Neutrophil (primary cell): ENCODE measurements around the gene SLC12A2.

Experiments
- H3K27ac ChIP-seq: fragments of 200-600 bp; sonication (generic); 2 replicates; pipeline ENCODE4 v1.5.1; 2016; ENCODE audit warnings: mild to moderate bottlenecking, moderate library complexity
- H3K27me3 ChIP-seq: fragments of 200-600 bp; sonication (generic); 2 replicates; pipeline ENCODE4 v1.6.0; 2016; ENCODE audit warnings: mild to moderate bottlenecking
- H3K36me3 ChIP-seq: fragments of 200-600 bp; sonication (generic); 2 replicates; pipeline ENCODE4 v1.5.1; 2017
- H3K4me1 ChIP-seq, 2 experiments: fragments of 200-600 bp in 1 of 2; sonication (generic) in 1 of 2; 1 replicate in 1 of 2; 2 replicates in 1 of 2; pipeline versions ENCODE4 v1.5.1 to v1.6.1; 2013 to 2016; ENCODE audit warnings: low read depth in 1 of 2, low read length in 1 of 2, mild to moderate bottlenecking in 1 of 2, moderate library complexity in 1 of 2; ENCODE audit not compliant: control insufficient read depth in 1 of 2, insufficient read depth in 1 of 2
- H3K4me3 ChIP-seq, 2 experiments: fragments of 200-600 bp in 1 of 2; sonication (generic) in 1 of 2; 1 replicate in 1 of 2; 2 replicates in 1 of 2; pipeline ENCODE4 v1.5.1; 2013 to 2016; ENCODE audit warnings: low read depth in 1 of 2, low read length in 1 of 2, mild to moderate bottlenecking in 1 of 2, moderate library complexity in 1 of 2
- H3K9me3 ChIP-seq: fragments of 200-600 bp; sonication (generic); 2 replicates; pipeline ENCODE4 v1.5.1; 2016
- TF ChIP-seq, protein P1 (sequence below): fragments of 200-600 bp; sonication (generic); IDR thresholded peaks from 2 replicates; pipeline ENCODE4 v1.5.1; 2016; ENCODE audit warnings: antibody characterized with exemption

Gene SLC12A2

DNA sequence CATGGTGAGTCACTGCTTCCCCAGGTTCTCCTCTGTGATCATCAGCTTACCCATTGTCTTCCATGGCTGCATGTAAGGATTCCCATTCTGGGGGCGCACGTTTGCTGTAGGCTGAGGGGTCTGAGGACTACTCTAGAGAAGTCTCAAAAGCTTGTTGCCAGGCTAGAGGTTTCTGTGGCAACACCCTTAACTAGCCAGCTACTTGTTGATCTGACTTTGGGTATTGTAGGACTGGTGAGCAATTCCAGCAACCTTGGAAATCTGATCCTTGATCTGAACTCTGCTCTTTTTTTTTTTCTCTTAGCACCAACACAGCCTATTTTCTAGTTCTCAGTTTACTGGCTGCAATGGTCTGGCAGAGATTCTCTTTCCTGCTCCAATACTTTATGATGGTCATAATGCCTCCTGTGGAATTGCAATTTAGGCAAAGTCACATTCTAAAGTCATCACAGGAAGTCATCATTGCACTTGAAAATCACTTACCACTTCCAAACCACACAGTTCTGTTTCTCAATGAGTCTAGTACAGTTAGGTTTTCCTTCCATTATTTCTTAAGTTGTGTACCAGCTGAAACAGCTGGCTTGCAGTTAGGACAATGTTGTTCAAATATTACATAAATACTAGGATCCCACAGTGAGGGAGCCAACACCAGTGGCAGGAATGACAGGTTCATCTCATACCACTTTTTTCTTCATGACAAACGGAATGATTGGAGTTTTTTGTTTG, 110.3 kb downstream of the SLC12A2 start:
- Histone ChIP-seq H3K36me3 (no peaks in the 10 kb centered on the region), H3K27me3 (no peaks in the 10 kb centered on the region), H3K9me3 (no peaks in the 10 kb centered on the region), H3K4me1 (peaks cover 4 to 10% of the 10 kb centered on the region in 2 experiments), H3K27ac (no peak overlapping the region), H3K4me3 (no peak overlapping the region)
- TF ChIP-seq, protein P1, sequence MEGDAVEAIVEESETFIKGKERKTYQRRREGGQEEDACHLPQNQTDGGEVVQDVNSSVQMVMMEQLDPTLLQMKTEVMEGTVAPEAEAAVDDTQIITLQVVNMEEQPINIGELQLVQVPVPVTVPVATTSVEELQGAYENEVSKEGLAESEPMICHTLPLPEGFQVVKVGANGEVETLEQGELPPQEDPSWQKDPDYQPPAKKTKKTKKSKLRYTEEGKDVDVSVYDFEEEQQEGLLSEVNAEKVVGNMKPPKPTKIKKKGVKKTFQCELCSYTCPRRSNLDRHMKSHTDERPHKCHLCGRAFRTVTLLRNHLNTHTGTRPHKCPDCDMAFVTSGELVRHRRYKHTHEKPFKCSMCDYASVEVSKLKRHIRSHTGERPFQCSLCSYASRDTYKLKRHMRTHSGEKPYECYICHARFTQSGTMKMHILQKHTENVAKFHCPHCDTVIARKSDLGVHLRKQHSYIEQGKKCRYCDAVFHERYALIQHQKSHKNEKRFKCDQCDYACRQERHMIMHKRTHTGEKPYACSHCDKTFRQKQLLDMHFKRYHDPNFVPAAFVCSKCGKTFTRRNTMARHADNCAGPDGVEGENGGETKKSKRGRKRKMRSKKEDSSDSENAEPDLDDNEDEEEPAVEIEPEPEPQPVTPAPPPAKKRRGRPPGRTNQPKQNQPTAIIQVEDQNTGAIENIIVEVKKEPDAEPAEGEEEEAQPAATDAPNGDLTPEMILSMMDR, result no peak

DNA sequence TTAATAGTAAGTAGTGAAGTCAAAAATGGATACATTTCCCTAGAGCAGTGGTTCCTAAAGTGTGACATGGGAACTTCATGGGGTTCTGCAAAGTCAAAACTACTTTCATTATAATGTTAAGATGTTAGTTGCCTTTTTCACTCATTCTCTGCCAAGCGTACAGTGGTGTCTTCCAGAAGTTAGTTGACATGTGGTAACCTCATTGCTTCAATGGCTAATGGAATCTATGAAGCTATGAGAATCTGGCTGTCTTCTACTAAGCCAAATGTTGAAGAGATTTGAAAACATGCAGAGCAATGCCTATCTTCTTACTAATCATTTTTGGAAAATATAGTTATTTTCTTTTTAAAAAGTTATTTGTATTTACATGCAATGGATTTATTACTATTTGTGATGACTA, 111.8 kb downstream of the SLC12A2 start:
- Histone ChIP-seq H3K27me3 (peaks cover 4% of the 10 kb centered on the region), H3K9me3 (no peaks in the 10 kb centered on the region), H3K36me3 (no peaks in the 10 kb centered on the region), H3K4me3 (no peak overlapping the region), H3K4me1 (peaks cover 4 to 10% of the 10 kb centered on the region in 2 experiments), H3K27ac (no peak overlapping the region)
- TF ChIP-seq, protein P1, result no peak

DNA sequence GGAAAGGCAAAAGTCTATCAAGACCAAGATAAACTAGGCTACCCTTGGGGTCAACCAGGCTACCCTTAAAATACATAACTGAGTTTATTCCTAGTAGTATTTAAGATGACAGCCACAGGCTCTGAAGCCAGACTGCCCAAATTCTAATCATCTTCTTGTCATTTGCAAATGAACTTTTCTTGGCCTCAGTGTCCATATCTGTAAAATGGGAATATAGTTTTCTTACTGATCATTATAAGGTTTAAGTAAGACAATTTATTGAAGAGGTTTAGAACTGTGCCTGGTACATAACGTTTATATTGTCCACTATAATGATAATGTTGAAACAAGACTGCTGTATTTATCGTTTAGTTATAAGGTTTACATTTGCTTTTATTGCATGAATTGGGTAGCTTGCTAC, 112.5 kb downstream of the SLC12A2 start:
- TF ChIP-seq, protein P1, result no peak
- H3K4me1 ChIP-seq, result peaks cover 4 to 12% of the 10 kb centered on the region in 2 experiments
- no peaks in the 10 kb centered on the region for H3K36me3 ChIP-seq
- no peaks in the 10 kb centered on the region for H3K9me3 ChIP-seq
- H3K27me3 ChIP-seq, result peaks cover 11% of the 10 kb centered on the region
- H3K4me3 ChIP-seq, result no peak overlapping the region
- H3K27ac ChIP-seq, result no peak overlapping the region

DNA sequence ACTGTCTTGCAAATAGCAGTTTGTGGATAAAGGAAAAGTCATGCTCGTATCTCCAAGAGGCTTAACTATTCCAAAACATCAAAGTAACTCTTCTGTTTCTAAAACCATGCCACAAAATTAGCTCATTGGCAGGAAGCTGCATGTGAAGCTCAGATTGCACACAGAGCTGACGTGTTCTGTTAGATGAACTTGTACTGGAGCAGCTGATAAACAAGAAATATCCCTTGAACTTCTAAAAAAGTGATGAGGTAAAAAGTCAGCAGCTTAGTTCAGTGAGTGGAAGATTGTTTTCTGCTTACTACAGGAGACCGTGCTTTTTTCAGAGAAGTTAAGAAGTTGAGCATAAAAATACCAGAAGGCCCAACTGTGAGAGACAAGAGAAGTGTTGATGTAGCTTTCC, 113.2 kb downstream of the SLC12A2 start:
- Histone ChIP-seq H3K27ac (no peak overlapping the region), H3K4me3 (no peak overlapping the region), H3K36me3 (no peaks in the 10 kb centered on the region), H3K27me3 (peaks cover 14% of the 10 kb centered on the region), H3K4me1 (peaks cover 10 to 18% of the 10 kb centered on the region in 2 experiments), H3K9me3 (no peaks in the 10 kb centered on the region)
- TF ChIP-seq, protein P1, result no peak

DNA sequence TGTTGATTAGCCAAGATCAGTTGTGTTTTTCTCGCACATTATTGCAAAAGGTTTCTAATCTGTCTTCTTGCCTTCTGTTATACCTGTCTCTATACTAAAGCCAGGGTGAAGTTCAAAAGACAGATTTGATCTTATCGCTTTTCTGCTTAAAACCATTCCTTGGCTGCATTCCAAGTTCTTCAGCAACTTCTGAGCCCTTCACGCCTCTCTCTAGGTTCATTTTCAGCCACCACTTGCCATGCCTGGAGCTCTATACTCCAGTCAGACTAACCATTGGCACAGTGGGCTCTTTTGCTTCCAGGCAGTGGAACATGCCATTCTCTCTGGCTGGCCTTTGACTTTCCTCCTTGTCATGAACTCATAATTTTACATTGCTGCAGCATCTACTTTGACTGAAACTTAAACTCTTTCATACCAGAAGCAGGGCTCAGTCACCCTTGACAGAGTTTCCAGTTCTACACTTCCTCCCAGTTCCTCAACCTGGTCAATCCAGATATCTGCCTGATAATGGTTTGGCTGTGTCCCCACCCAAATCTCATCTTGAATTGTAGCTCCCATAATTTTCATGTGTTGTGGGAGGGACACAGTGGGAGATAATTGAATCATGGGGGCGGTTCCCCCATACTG, 114.4 kb downstream of the SLC12A2 start:
- no peaks in the 10 kb centered on the region for H3K36me3 ChIP-seq
- TF ChIP-seq, protein P1, result no peak
- peaks cover 10 to 18% of the 10 kb centered on the region in 2 experiments for H3K4me1 ChIP-seq
- H3K27ac ChIP-seq, result no peak overlapping the region
- H3K27me3 ChIP-seq, result peaks cover 14% of the 10 kb centered on the region
- no peaks in the 10 kb centered on the region for H3K9me3 ChIP-seq
- no peak overlapping the region for H3K4me3 ChIP-seq
